Mammary microvascular endothelial cell (primary cell): ENCODE measurements around the gene KRTAP25-1. TPM values are rescaled to one million over a fixed set of nuclear protein-coding genes. Genes with fewer than 3 reads are reported as not detected.

Source experiments
- total RNA-seq: library from RNA; depleted of rRNA; stranded (reverse); fragments of >200 nt; gene quantifications from 2 replicates; pipeline ENCODE4 v1.2.3, GENCODE V29; 2015

Gene KRTAP25-1, protein sequence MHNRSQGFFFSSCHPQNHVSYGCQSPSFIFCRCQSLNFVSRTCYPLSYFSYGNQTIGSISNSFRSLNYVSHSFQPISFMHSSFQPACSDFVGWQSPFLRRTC
- not detected in 2 replicates for total RNA-seq

DNA sequence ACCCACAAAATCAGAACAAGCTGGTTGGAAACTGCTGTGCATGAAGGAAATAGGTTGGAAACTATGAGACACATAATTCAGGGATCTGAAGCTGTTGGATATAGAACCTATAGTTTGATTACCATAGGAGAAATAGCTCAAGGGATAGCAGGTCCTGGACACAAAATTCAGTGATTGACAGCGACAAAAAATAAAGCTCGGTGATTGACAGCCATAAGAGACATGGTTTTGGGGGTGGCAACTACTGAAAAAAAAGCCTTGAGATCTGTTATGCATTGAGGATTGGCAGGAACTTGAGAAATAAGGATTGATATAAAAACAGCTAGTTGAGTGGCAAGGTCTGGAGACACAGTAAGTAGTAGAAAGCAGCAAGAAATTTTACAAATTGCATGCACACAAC lies at the start of gene KRTAP25-1:
TSS of gene KRTAP25-1 (minus strand) at position 300 of the 400 bp plus-strand sequence. CDS start at position 276, 24 bp downstream.

DNA sequence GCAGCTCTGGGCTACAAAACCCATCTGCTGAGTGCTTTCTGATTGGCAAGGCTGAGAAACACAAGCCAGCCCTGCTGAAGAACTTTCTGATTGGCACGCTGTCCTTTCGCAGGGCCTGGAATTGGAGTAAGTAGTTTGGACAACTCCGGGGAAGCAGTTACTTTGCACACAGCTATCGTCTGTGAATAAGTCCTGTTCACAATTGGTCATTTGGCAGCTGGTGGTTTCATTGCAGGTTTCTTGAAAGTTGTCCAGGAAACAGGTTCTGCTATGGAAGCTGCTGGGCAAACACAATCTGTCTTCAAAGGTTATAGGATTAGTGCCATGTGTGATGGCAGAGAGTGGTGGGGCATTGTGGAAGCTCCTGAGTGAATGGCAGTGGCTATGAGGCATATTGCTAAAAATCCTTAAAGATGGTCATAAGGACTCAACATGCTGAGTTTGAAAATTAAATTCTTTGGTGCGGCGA lies 48.0 kb upstream of the KRTAP25-1 start, which contains the start of gene KRTAP27-1:
TSS of gene KRTAP27-1 (minus strand) at position 419 of the 469 bp plus-strand sequence. CDS start at position 393, 26 bp downstream.

DNA sequence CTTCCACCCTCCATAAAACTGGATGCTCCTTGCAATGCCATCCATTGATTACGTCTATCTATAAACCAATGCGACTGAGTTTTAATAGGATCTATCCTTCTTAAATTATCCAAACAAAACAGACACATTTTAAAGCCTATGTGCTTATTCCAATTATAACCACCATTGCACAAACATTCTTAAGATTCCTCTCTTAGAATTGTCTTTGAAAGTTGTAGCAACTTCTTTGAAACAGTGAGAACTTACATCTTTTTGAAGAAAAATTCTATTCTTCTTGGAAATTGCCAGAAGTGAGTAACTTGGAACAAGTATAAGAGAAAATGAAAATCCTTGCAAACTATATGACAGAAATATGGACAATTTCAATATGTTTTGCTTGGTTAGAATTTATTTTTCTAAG lies 30.9 kb upstream of the KRTAP25-1 start, which contains the start of gene KRTAP26-1:
TSS of gene KRTAP26-1 (minus strand) at position 101 of the 400 bp plus-strand sequence. CDS start 280 bp downstream, outside the sequence.

DNA sequence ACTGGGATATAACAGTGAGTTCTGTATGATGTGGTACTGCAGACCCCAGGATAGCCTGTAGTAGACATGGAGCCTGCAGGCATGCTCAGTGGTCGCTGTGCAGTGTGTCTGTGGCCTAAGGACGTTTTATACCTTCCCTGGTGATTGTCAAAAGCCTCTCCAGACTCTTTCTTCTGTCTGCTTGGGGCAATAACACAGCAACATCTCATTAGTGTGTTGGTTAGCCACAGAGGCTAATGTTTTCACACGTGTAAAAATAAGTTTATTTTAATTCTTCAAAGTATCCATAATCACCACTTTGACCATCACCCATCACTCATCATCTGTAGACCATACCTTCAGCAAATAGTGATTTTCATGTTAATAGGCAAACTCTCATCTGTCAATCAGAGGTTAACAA lies 6.5 kb downstream of the KRTAP25-1 start, which contains the start of gene KRTAP24-1:
TSS of gene KRTAP24-1 (minus strand) at position 101 of the 400 bp plus-strand sequence. CDS start at position 83, 18 bp downstream.

Other genes with a start within 250 kb of the KRTAP25-1 start
- not detected in 2 replicates for gene CLDN17, start 122.7 kb downstream of the KRTAP25-1 start, total RNA-seq
- not detected in 2 replicates for gene CLDN8, start 73.4 kb downstream of the KRTAP25-1 start, total RNA-seq
- gene KRTAP24-1, start 6.6 kb downstream of the KRTAP25-1 start, total RNA-seq: not detected in 2 replicates
- not detected in 2 replicates for gene KRTAP26-1, start 30.8 kb upstream of the KRTAP25-1 start, total RNA-seq
- not detected in 2 replicates for gene KRTAP27-1, start 48.2 kb upstream of the KRTAP25-1 start, total RNA-seq
- not detected in 2 replicates for gene KRTAP23-1, start 59.1 kb upstream of the KRTAP25-1 start, total RNA-seq
- gene KRTAP13-2, start 82.8 kb upstream of the KRTAP25-1 start, total RNA-seq: not detected in 2 replicates
- not detected in 2 replicates for gene KRTAP13-1, start 106.5 kb upstream of the KRTAP25-1 start, total RNA-seq
- not detected in 2 replicates for gene KRTAP13-3, start 136.4 kb upstream of the KRTAP25-1 start, total RNA-seq
- not detected in 2 replicates for gene KRTAP13-4, start 140.7 kb upstream of the KRTAP25-1 start, total RNA-seq
- gene KRTAP15-1, start 150.8 kb upstream of the KRTAP25-1 start, total RNA-seq: not detected in 2 replicates
- not detected in 2 replicates for gene KRTAP19-1, start 190.9 kb upstream of the KRTAP25-1 start, total RNA-seq
- gene KRTAP19-2, start 197.9 kb upstream of the KRTAP25-1 start, total RNA-seq: not detected in 2 replicates
- not detected in 2 replicates for gene KRTAP19-3, start 202.5 kb upstream of the KRTAP25-1 start, total RNA-seq
- not detected in 2 replicates for gene KRTAP19-4, start 207.7 kb upstream of the KRTAP25-1 start, total RNA-seq
- not detected in 2 replicates for gene KRTAP19-5, start 212.6 kb upstream of the KRTAP25-1 start, total RNA-seq